A549 treated with GW870086 at 1 μM for 4 hours (cell line): ENCODE data around the gene DMRTC2. TPM values are rescaled to one million over a fixed set of nuclear protein-coding genes. Genes with fewer than 3 reads are reported as not detected.

Experiments
- total RNA-seq: library from RNA; stranded (reverse); fragments of 200-300 nt; extraction: Qiagen RNA extraction; gene quantifications from 5 replicates; pipeline ENCODE4 v1.2.3, GENCODE V29; 2022; ENCODE audit warnings: low read depth

The DMRTC2 gene
- not detected in 5 replicates for total RNA-seq

GRCh38 chr19:41845001-41845050 is at the start of gene DMRTC2:
Gene DMRTC2 (plus strand): TSS chr19:41845042. CDS start chr19:41847429, 2,387 bp downstream.

DNA sequence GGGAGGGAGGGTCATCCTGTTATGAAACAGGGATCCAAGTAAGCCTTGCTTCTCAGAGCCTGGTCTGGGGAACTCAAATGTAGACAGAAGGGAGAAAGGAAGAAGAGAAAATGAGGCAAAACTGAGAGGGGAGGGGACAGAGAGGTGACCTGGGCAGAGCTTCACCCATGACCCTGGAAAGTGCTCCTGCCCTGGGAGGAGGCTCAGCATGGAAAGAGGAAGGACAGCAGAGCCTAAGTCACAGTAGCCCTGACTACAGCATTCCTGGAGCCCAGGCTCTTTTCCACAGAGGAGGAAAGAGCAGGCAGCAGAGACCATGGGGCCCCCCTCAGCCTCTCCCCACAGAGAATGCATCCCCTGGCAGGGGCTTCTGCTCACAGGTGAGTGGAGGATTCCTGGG is 48.5 kb upstream of the DMRTC2 start, which contains the start of gene CEACAM3:
Gene CEACAM3 (plus strand): TSS at position 226 of the 400 bp plus-strand sequence. CDS start 91 bp downstream, at position 317.

DNA sequence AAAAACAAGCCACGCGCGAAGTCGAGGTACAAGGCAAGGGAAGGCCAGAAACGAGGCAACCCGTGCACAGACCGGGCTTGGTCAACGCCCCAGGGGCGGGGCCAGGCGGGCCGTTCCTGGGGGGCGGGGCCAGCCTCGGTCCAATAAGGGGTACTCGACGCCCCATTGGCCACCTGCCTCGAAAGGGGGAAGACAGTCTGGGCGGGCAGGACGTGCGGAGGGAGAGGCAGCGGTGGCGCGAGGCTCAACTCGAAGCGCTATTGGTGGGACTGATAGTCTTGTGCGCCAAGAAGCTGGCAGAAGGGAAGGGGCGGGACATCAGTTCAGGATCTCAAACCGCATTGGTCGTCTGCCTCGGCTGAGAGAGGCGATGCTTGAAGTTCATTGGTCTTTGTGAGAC is 241 bp upstream of the DMRTC2 start, which contains the start of gene LYPD4:
Gene LYPD4 (minus strand): TSS at position 83 of the 400 bp plus-strand sequence. CDS start 5,398 bp downstream, outside the sequence.

GRCh38 chr19:41859618-41860418 is 15.0 kb downstream of the DMRTC2 start, which contains the start of gene RPS19:
Gene RPS19 (plus strand): TSS chr19:41860255. CDS start chr19:41860775, 520 bp downstream.

GRCh38 chr19:41876847-41877832 is 32.3 kb downstream of the DMRTC2 start, which contains the start of gene CD79A:
Gene CD79A (plus strand): TSS chr19:41877279. CDS start chr19:41877305, 26 bp downstream.

GRCh38 chr19:41882568-41883462 is 38.0 kb downstream of the DMRTC2 start, which contains the start of gene ARHGEF1:
Gene ARHGEF1 (plus strand): TSS chr19:41883184. CDS start chr19:41888083, 4,899 bp downstream.

Other genes starting within 250 kb of the DMRTC2 start
- not detected in 5 replicates for gene CEACAM4, start 218.0 kb upstream of the DMRTC2 start, total RNA-seq
- 0.08 to 0.17 TPM in 2 of 5 replicates, not detected in the others for gene CEACAM7, start 156.8 kb upstream of the DMRTC2 start, total RNA-seq
- gene CEACAM5, start 136.4 kb upstream of the DMRTC2 start, total RNA-seq, result 1.6 to 2.1 TPM (median 1.7 TPM) in 5 replicates
- 14.9 to 22.6 TPM (median 20.6 TPM) in 5 replicates for gene CEACAM6, start 89.5 kb upstream of the DMRTC2 start, total RNA-seq
- gene CEACAM3, start 48.5 kb upstream of the DMRTC2 start, total RNA-seq, result not detected in 5 replicates
- not detected in 5 replicates for gene LYPD4, start 359 bp upstream of the DMRTC2 start, total RNA-seq
- 9,077 to 10,791 TPM (median 9,411 TPM) in 5 replicates for gene RPS19, start 15.2 kb downstream of the DMRTC2 start, total RNA-seq
- 0.66 to 1.3 TPM (median 0.91 TPM) in 5 replicates for gene CD79A, start 32.2 kb downstream of the DMRTC2 start, total RNA-seq
- 83.9 to 123 TPM (median 107 TPM) in 5 replicates for gene ARHGEF1, start 38.1 kb downstream of the DMRTC2 start, total RNA-seq
- 0.23 to 0.35 TPM (median 0.29 TPM) in 5 replicates for gene ERFL, start 83.4 kb downstream of the DMRTC2 start, total RNA-seq
- 204 to 269 TPM (median 241 TPM) in 5 replicates for gene RABAC1, start 114.3 kb downstream of the DMRTC2 start, total RNA-seq
- 3.5 to 5.8 TPM (median 4.7 TPM) in 5 replicates for gene ATP1A3, start 149.2 kb downstream of the DMRTC2 start, total RNA-seq
- gene GRIK5, start 225.2 kb downstream of the DMRTC2 start, total RNA-seq, result 0.37 to 0.50 TPM (median 0.42 TPM) in 5 replicates
- gene ZNF574, start 231.1 kb downstream of the DMRTC2 start, total RNA-seq, result 28.7 to 38.8 TPM (median 36.8 TPM) in 5 replicates